Measurements from ENCODE around the gene DBF4B. TPM values are rescaled to one million over a fixed set of nuclear protein-coding genes. Genes with fewer than 3 reads are reported as not detected.
A peak's percentile ranks its signal among the peaks of the same experiment; 100 is the strongest.

DBF4B gene
- total and polyA plus RNA-seq, 2 of the 13 experiments (the other 11 are each of a cell fraction or from before 2014, with no cell fraction given): 11.7 to 13.2 TPM

DNA sequence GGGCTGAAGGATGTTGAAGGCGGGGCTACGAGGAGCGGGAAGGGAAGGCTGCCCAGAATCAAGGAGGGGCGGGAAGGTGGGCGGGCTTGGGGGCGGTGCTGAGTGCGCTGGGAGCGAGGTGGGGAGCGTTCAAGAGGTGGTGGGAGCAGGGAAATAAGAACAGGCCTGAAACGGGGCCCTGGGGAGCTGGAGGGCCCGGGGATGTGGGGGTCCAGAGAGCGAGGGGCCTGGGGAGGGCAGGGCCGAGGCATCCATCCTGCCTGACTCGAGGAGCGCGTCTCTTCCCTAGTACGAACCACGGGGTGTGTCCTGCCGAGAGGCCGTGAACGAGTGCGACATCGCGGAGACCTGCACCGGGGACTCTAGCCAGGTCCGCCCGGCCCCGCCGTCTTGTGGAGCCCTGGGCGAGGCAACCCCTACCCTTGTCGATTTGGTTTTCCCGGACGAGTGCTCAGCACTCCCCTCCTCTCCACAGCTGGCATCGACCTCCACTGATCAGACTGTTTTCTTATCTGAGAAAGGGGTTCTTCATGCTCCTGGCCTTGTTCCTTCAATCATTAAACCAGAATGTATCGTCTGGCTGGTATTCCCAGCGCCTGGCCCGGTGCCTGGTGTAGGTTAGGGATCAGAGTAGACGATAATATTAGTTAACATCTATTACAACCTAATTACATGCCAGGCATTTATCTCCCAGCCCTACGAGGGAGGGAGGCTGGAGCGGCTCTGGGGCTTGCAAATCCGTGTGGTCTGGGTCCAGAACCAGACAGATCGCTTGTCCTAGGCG is 67.6 kb downstream of the DBF4B start (continued):
- TF ChIP-seq ZBTB3 (CRISPR knock-in tag; IDR thresholded peaks at IDR 0.05; ENCODE audit: borderline replicate concordance, low read depth): no peak
- TF ChIP-seq ZNF451 (CRISPR knock-in tag; IDR thresholded peaks at IDR 0.05): no peak
- TF ChIP-seq, protein P1, sequence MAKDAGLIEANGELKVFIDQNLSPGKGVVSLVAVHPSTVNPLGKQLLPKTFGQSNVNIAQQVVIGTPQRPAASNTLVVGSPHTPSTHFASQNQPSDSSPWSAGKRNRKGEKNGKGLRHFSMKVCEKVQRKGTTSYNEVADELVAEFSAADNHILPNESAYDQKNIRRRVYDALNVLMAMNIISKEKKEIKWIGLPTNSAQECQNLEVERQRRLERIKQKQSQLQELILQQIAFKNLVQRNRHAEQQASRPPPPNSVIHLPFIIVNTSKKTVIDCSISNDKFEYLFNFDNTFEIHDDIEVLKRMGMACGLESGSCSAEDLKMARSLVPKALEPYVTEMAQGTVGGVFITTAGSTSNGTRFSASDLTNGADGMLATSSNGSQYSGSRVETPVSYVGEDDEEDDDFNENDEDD (CRISPR knock-in tag; IDR thresholded peaks at IDR 0.05; ENCODE audit: borderline replicate concordance): no peak
- TF ChIP-seq ZNF354B (CRISPR knock-in tag; IDR thresholded peaks at IDR 0.05): 0 out of 2 replicates have a peak, but pooled peaks have one; percentile 74
- no peak for TF ChIP-seq ATF7 (IDR thresholded peaks at IDR 0.05)
- TF ChIP-seq ATF7 (CRISPR knock-in tag; IDR thresholded peaks at IDR 0.05): no peak
- TF ChIP-seq ELF1 (CRISPR knock-in tag; IDR thresholded peaks at IDR 0.05): no peak
- no peak for TF ChIP-seq ARNT2 (CRISPR knock-in tag; IDR thresholded peaks at IDR 0.05; ENCODE audit: low read depth)
- peak; percentile 48; the same call in 1 of the 2 replicates for TF ChIP-seq SPEN (CRISPR knock-in tag; IDR thresholded peaks at IDR 0.05; ENCODE audit: low read depth)
- TF ChIP-seq ZC3H4 (CRISPR knock-in tag; IDR thresholded peaks at IDR 0.05; ENCODE audit: borderline replicate concordance): no peak
- no peak for TF ChIP-seq ZNF772 (CRISPR knock-in tag; IDR thresholded peaks at IDR 0.05)
- TF ChIP-seq ZNF460 (CRISPR knock-in tag; IDR thresholded peaks at IDR 0.05; ENCODE audit: borderline replicate concordance): no peak
- no peak for TF ChIP-seq NRL (CRISPR knock-in tag; IDR thresholded peaks at IDR 0.05; ENCODE audit: borderline replicate concordance)
- peak; percentile 28; the same call in 1 of the 2 replicates for TF ChIP-seq ZFY (CRISPR knock-in tag; IDR thresholded peaks at IDR 0.05)
- no peak for TF ChIP-seq KLF11 (CRISPR knock-in tag; IDR thresholded peaks at IDR 0.05)
- TF ChIP-seq LCORL (IDR thresholded peaks at IDR 0.05): no peak
- no peak; the same call in 1 of the 2 replicates for TF ChIP-seq LCORL (CRISPR knock-in tag; IDR thresholded peaks at IDR 0.05)
- no peak for TF ChIP-seq SALL1 (CRISPR knock-in tag; IDR thresholded peaks at IDR 0.05)
- TF ChIP-seq NPAS2 (CRISPR knock-in tag; IDR thresholded peaks at IDR 0.05; ENCODE audit: borderline replicate concordance): no peak
- TF ChIP-seq, protein P2, sequence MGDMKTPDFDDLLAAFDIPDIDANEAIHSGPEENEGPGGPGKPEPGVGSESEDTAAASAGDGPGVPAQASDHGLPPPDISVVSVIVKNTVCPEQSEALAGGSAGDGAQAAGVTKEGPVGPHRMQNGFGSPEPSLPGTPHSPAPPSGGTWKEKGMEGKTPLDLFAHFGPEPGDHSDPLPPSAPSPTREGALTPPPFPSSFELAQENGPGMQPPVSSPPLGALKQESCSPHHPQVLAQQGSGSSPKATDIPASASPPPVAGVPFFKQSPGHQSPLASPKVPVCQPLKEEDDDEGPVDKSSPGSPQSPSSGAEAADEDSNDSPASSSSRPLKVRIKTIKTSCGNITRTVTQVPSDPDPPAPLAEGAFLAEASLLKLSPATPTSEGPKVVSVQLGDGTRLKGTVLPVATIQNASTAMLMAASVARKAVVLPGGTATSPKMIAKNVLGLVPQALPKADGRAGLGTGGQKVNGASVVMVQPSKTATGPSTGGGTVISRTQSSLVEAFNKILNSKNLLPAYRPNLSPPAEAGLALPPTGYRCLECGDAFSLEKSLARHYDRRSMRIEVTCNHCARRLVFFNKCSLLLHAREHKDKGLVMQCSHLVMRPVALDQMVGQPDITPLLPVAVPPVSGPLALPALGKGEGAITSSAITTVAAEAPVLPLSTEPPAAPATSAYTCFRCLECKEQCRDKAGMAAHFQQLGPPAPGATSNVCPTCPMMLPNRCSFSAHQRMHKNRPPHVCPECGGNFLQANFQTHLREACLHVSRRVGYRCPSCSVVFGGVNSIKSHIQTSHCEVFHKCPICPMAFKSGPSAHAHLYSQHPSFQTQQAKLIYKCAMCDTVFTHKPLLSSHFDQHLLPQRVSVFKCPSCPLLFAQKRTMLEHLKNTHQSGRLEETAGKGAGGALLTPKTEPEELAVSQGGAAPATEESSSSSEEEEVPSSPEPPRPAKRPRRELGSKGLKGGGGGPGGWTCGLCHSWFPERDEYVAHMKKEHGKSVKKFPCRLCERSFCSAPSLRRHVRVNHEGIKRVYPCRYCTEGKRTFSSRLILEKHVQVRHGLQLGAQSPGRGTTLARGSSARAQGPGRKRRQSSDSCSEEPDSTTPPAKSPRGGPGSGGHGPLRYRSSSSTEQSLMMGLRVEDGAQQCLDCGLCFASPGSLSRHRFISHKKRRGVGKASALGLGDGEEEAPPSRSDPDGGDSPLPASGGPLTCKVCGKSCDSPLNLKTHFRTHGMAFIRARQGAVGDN (CRISPR knock-in tag; IDR thresholded peaks at IDR 0.05): no peak
- no peak for TF ChIP-seq EP300 (IDR thresholded peaks at IDR 0.05; ENCODE audit: low read depth in 2 of 2, low read length in 2 of 2)
- TF ChIP-seq EP300 (CRISPR knock-in tag; IDR thresholded peaks at IDR 0.05; ENCODE audit: borderline replicate concordance): no peak
- TF ChIP-seq TSC22D2 (CRISPR knock-in tag; IDR thresholded peaks at IDR 0.05; ENCODE audit: borderline replicate concordance): no peak
- no peak for TF ChIP-seq TFAP4 (IDR thresholded peaks at IDR 0.05; ENCODE audit: borderline replicate concordance, low read depth)

Measured in HepG2 (cell line).